Measurements from ENCODE around the gene SETD3. TPM values are rescaled to one million over a fixed set of nuclear protein-coding genes. Genes with fewer than 3 reads are reported as not detected.

Gene SETD3
- total and polyA plus RNA-seq, 8 donors, result 24.1 to 119 (median 41.2) TPM

DNA sequence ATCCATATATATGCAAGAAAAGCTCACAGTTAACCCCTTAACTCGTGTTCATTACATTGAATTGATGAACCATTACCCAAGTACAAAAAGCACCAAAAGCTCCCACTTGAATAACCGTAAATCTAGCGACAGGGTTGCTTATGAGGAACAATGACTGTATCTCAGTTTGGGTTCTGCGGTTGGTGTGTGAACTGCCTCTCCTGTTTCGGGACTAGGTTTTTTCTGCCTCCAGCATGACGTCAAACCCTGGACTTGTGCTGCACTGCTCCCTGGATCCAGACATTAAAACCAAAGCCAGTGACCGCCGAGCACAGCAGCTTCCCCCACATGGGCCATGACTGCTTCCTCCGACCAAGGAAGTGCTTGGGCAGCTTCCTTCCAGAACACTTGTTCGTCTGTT is 77.7 kb downstream of the SETD3 start:
- Histone ChIP-seq H3K27ac (no peak overlapping the region), H3K4me3 (no peak overlapping the region), H3K9me3 (no peaks in the 10 kb centered on the region), H3K36me3 (peaks cover 18 to 85% (median 72%) of the 10 kb centered on the region in 4 donors), H3K4me1 (peaks cover 0 to 12% (median 0%) of the 10 kb centered on the region in 4 donors), H3K27me3 (no peaks in the 10 kb centered on the region)
- intact Hi-C loops (cut with DNase I; ENCODE audit: low total_unique reads), result no loop called here
- DNase-seq, result no peak
- WGBS, 5 donors, result 93 to 96% (median 95%) methylated on average over 10 of the region's 10 CpGs
- TF ChIP-seq POLR2AphosphoS5 (IDR thresholded peaks at IDR 0.05) (no peak), EP300 (IDR thresholded peaks at IDR 0.05) (no peak), POLR2A (IDR thresholded peaks at IDR 0.05) (no peak)
- TF ChIP-seq, protein P1, sequence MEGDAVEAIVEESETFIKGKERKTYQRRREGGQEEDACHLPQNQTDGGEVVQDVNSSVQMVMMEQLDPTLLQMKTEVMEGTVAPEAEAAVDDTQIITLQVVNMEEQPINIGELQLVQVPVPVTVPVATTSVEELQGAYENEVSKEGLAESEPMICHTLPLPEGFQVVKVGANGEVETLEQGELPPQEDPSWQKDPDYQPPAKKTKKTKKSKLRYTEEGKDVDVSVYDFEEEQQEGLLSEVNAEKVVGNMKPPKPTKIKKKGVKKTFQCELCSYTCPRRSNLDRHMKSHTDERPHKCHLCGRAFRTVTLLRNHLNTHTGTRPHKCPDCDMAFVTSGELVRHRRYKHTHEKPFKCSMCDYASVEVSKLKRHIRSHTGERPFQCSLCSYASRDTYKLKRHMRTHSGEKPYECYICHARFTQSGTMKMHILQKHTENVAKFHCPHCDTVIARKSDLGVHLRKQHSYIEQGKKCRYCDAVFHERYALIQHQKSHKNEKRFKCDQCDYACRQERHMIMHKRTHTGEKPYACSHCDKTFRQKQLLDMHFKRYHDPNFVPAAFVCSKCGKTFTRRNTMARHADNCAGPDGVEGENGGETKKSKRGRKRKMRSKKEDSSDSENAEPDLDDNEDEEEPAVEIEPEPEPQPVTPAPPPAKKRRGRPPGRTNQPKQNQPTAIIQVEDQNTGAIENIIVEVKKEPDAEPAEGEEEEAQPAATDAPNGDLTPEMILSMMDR (IDR thresholded peaks at IDR 0.05), result no peak

DNA sequence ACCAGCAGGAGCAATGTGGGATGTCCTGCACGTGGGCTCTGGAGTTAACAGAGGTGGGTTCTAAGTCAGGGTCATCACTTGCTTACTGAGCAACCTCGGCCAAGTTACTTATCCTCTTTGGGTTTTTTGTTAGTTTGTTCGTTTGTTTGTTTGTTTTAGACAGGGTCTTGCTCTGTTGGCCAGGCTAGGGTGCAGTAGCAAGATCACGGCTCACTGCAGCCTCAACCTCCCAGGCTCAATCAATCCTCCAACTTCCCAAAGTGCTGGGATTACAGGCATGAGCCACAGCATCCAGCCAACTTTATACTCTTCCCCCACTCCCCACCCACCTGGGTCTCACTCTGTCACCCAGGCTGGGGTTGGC is 78.4 kb downstream of the SETD3 start:
- TF ChIP-seq POLR2AphosphoS5 (IDR thresholded peaks at IDR 0.05), result no peak
- TF ChIP-seq, protein P1 (IDR thresholded peaks at IDR 0.05), result no peak
- TF ChIP-seq POLR2A (IDR thresholded peaks at IDR 0.05), result no peak
- no peak for TF ChIP-seq EP300 (IDR thresholded peaks at IDR 0.05)
- H3K36me3 ChIP-seq, result peaks cover 19 to 86% (median 79%) of the 10 kb centered on the region in 4 donors
- intact Hi-C loops (cut with DNase I; ENCODE audit: low total_unique reads), result no loop called here
- H3K4me1 ChIP-seq, result peaks cover 0 to 6% (median 0%) of the 10 kb centered on the region in 4 donors
- H3K9me3 ChIP-seq, result no peaks in the 10 kb centered on the region
- DNase-seq, result no peak
- H3K27ac ChIP-seq, result no peak overlapping the region
- 71 to 81% (median 76%) methylated on average over 4 of the region's 4 CpGs for WGBS, 5 donors
- H3K4me3 ChIP-seq, result no peak overlapping the region
- no peaks in the 10 kb centered on the region for H3K27me3 ChIP-seq

DNA sequence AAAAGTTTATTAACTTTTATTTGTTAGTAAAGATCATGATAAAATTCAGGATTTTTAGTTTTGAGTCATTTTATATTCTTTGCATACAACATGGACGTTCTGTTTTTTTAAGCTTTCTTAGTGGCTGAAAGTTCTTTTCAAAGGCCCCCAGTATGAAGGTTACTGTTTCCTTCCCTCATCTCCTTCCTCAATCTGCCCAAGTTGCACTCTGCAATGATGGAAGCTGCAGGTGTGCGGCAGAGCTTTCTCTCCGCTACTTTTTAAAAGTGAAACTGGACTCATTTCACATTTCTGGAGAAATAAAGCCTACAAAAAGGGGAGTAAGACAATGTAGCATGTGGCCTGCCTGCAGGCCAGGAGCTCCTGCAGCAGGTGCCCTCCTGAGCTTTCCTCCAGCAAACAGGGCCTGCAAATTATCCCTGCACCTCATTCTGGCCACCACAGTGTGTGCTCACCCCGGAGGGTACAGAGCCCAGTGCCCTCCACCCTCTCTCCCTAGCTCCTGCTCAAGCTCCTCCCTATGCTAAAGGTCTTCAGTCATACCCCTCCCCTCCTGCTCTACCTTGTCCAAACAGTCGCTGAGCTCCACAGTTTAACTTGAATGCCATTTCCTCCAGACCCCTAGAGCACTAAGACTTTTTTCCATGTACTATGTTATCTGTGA is 78.9 kb downstream of the SETD3 start:
- no peak for DNase-seq
- Histone ChIP-seq H3K36me3 (peaks cover 19 to 87% (median 83%) of the 10 kb centered on the region in 4 donors), H3K4me1 (peaks cover 0 to under 1% (median 0%) of the 10 kb centered on the region in 4 donors), H3K9me3 (no peaks in the 10 kb centered on the region), H3K27me3 (no peaks in the 10 kb centered on the region), H3K27ac (no peak overlapping the region), H3K4me3 (no peak overlapping the region)
- intact Hi-C loops (cut with DNase I; ENCODE audit: low total_unique reads), result no loop called here
- WGBS, 5 donors, result 56 to 70% (median 64%) methylated on average over 5 of the region's 5 CpGs
- no peak for TF ChIP-seq POLR2AphosphoS5 (IDR thresholded peaks at IDR 0.05)
- TF ChIP-seq POLR2A (IDR thresholded peaks at IDR 0.05), result no peak
- TF ChIP-seq, protein P1 (IDR thresholded peaks at IDR 0.05), result no peak
- TF ChIP-seq EP300 (IDR thresholded peaks at IDR 0.05), result no peak

DNA sequence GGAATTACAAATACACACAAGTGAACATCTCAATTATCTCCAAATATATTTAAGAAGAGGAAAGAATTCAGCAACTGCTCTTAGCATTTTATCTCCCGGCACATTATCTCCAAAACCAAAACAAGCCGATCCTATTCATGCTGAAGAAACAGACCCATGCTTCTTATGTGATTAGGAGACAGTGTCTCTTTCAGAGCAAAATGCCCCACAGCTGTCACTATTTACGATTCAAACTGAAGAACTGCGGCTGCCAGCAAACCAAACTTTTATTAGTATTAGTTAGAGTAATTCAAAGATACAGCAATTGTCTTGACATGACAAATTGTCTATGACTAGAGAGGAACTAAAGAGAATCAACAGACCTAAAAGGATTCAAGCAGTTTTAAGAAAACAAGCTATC is 79.4 kb downstream of the SETD3 start:
- intact Hi-C loops (cut with DNase I; ENCODE audit: low total_unique reads), result no loop called here
- H3K36me3 ChIP-seq, result peaks cover 19 to 84% (median 78%) of the 10 kb centered on the region in 4 donors
- no peak for DNase-seq
- WGBS, 5 donors, result 63 to 75% (median 67%) methylated on average over 4 of the region's 4 CpGs
- no peak overlapping the region for H3K4me3 ChIP-seq
- H3K27ac ChIP-seq, result no peak overlapping the region
- peaks cover 0 to 4% (median 3%) of the 10 kb centered on the region in 4 donors for H3K4me1 ChIP-seq
- no peaks in the 10 kb centered on the region for H3K27me3 ChIP-seq
- no peaks in the 10 kb centered on the region for H3K9me3 ChIP-seq
- TF ChIP-seq, protein P1 (IDR thresholded peaks at IDR 0.05), result no peak
- TF ChIP-seq EP300 (IDR thresholded peaks at IDR 0.05) (no peak), POLR2AphosphoS5 (IDR thresholded peaks at IDR 0.05) (no peak), POLR2A (IDR thresholded peaks at IDR 0.05) (no peak)

Measured in stomach (tissue), 9 donors.